Muscle layer of duodenum (tissue), 2 donors: ENCODE results near the gene P3H3.
A peak's percentile ranks its signal among the peaks of the same experiment; 100 is the strongest.
"Not testable (repeated sequence)": the region's sequence is repeated elsewhere in the genome, so short reads cannot be mapped to it uniquely, and the experiment has no call there.

ENCODE experiments used
- H3K27ac ChIP-seq: one replicate; pipeline ENCODE4 v1.7.0; 2013; ENCODE audit warnings: mild to moderate bottlenecking, low read length
- H3K27me3 ChIP-seq: one replicate; pipeline ENCODE4 v1.7.0; 2013; ENCODE audit warnings: low read depth, mild to moderate bottlenecking, control low read depth, low read length
- H3K36me3 ChIP-seq, 2 donors: one replicate each; pipeline ENCODE4 v1.7.0; 2013; ENCODE audit warnings: low read length in 2 of 2, control low read depth in 1 of 2, mild to moderate bottlenecking in 1 of 2; ENCODE audit not compliant: insufficient read depth in 2 of 2, control insufficient read depth in 1 of 2
- H3K4me1 ChIP-seq, 2 donors: one replicate each; pipeline ENCODE4 v1.7.0; 2013; ENCODE audit warnings: low read length in 2 of 2, mild to moderate bottlenecking in 2 of 2, control low read depth in 1 of 2, moderate library complexity in 1 of 2; ENCODE audit not compliant: insufficient read depth in 2 of 2, control insufficient read depth in 1 of 2
- H3K4me3 ChIP-seq, 2 donors: one replicate each; pipeline ENCODE4 v1.7.0; 2013; ENCODE audit warnings: low read length in 2 of 2, low read depth in 1 of 2, mild to moderate bottlenecking in 1 of 2
- H3K9me3 ChIP-seq, 2 donors: one replicate each; pipeline ENCODE4 v1.7.0; 2013; ENCODE audit warnings: low read length in 2 of 2, control low read depth in 1 of 2, mild to moderate bottlenecking in 1 of 2; ENCODE audit not compliant: control insufficient read depth in 1 of 2
- donor health status: healthy.

The P3H3 gene

GRCh38 chr12:6863033-6863432, 34.8 kb downstream of the P3H3 start:
- Histone ChIP-seq H3K27ac (no peak overlapping the region), H3K4me3 (no peak overlapping the region), H3K9me3 (no peaks in the 10 kb centered on the region), H3K36me3 (peaks cover 53 to 80% of the 10 kb centered on the region in 2 donors), H3K27me3 (no peaks in the 10 kb centered on the region), H3K4me1 (peaks cover 0 to 6% of the 10 kb centered on the region in 2 donors)

- H3K9me3 ChIP-seq: no peaks in the 10 kb centered on the region
- H3K4me3 ChIP-seq: no peak overlapping the region
- peaks cover 6 to 12% of the 10 kb centered on the region in 2 donors for H3K4me1 ChIP-seq
- peaks cover 46 to 73% of the 10 kb centered on the region in 2 donors for H3K36me3 ChIP-seq
- no peaks in the 10 kb centered on the region for H3K27me3 ChIP-seq
- H3K27ac ChIP-seq: no peak overlapping the region
These were observed 35.5 kb downstream of the P3H3 start for GRCh38 chr12:6863586-6864321.

GRCh38 chr12:6865307-6865706, 37.1 kb downstream of the P3H3 start:
- not testable (repeated sequence) for H3K4me3 ChIP-seq, H3K27ac ChIP-seq, H3K27me3 ChIP-seq, H3K9me3 ChIP-seq
- peaks cover 42 to 59% of the 10 kb centered on the region in 2 donors for H3K36me3 ChIP-seq
- peaks cover 9 to 27% of the 10 kb centered on the region in 2 donors for H3K4me1 ChIP-seq

- no peaks in the 10 kb centered on the region for H3K27me3 ChIP-seq
- no peaks in the 10 kb centered on the region for H3K9me3 ChIP-seq
- peak overlapping the region; percentile 82 for H3K27ac ChIP-seq
- H3K36me3 ChIP-seq: peaks cover 38 to 58% of the 10 kb centered on the region in 2 donors
- H3K4me3 ChIP-seq: peak overlapping the region; percentile 55 to 81
- peaks cover 10 to 31% of the 10 kb centered on the region in 2 donors for H3K4me1 ChIP-seq
These were observed 38.1 kb downstream of the P3H3 start for GRCh38 chr12:6866163-6866919.

- Histone ChIP-seq H3K27me3 (no peaks in the 10 kb centered on the region), H3K27ac (peak overlapping the region; percentile 82), H3K4me3 (peak overlapping the region; percentile 55 to 81), H3K4me1 (peaks cover 16 to 37% of the 10 kb centered on the region in 2 donors), H3K9me3 (no peaks in the 10 kb centered on the region), H3K36me3 (peaks cover 32 to 52% of the 10 kb centered on the region in 2 donors)
These were observed 38.8 kb downstream of the P3H3 start for GRCh38 chr12:6866920-6867412.

GRCh38 chr12:6867413-6868210, 39.4 kb downstream of the P3H3 start, which contains the start of gene TPI1:
Gene TPI1, plus strand, starts transcription at chr12:6867531. Its CDS starts 36 bp downstream, at chr12:6867567.
- Histone ChIP-seq H3K4me3 (peak within 1 kb of the TSS; percentile 81 to 84), H3K4me1 (peaks cover 19 to 44% of the 10 kb centered on the region in 2 donors), H3K36me3 (peaks cover 25 to 45% of the 10 kb centered on the region in 2 donors)

GRCh38 chr12:6868211-6869048, 40.2 kb downstream of the P3H3 start:
- Histone ChIP-seq H3K27me3 (no peaks in the 10 kb centered on the region), H3K4me1 (peaks cover 19 to 45% of the 10 kb centered on the region in 2 donors), H3K4me3 (peak overlapping the region; percentile 81 to 84), H3K27ac (peak overlapping the region; percentile 93), H3K9me3 (no peaks in the 10 kb centered on the region), H3K36me3 (peaks cover 19 to 37% of the 10 kb centered on the region in 2 donors)

More at GRCh38 chr12:6867413-6868210, 39.4 kb downstream of the P3H3 start, which contains the start of gene TPI1:
- Histone ChIP-seq H3K27ac (peak within 1 kb of the TSS; percentile 93), H3K9me3 (no peaks in the 10 kb centered on the region), H3K27me3 (no peaks in the 10 kb centered on the region)

- Histone ChIP-seq H3K4me1 (peaks cover 19 to 47% of the 10 kb centered on the region in 2 donors), H3K27ac (peak overlapping the region; percentile 93), H3K4me3 (peak overlapping the region; percentile 81 to 84), H3K27me3 (no peaks in the 10 kb centered on the region), H3K9me3 (no peaks in the 10 kb centered on the region), H3K36me3 (peaks cover 15 to 28% of the 10 kb centered on the region in 2 donors)
These were observed 41.1 kb downstream of the P3H3 start for GRCh38 chr12:6869049-6870021.

- H3K36me3 ChIP-seq: peaks cover 15 to 19% of the 10 kb centered on the region in 2 donors
- not testable (repeated sequence) for H3K9me3 ChIP-seq, H3K27ac ChIP-seq, H3K27me3 ChIP-seq, H3K4me3 ChIP-seq
- H3K4me1 ChIP-seq: peaks cover 19 to 48% of the 10 kb centered on the region in 2 donors
These were observed 42.1 kb downstream of the P3H3 start for GRCh38 chr12:6870304-6870703.
